NCI-H446 treated with DMSO at 0.1 percent for 48 hours (cell line): ENCODE data around the gene HSPE1.
A peak's percentile ranks its signal among the peaks of the same experiment; 100 is the strongest.
"Not testable (repeated sequence)": the region's sequence is repeated elsewhere in the genome, so short reads cannot be mapped to it uniquely, and the experiment has no call there.

Experiments used
- DNase-seq: peaks from one replicate; lab custom pipeline; 2025; lab: John Stamatoyannopoulos, UW

HSPE1 gene

GRCh38 chr2:197499594-197500502, at the start of gene HSPE1, which contains the start of gene HSPD1:
Gene HSPE1 (plus strand): TSS chr2:197500379. CDS start chr2:197500437, 58 bp downstream.
Gene HSPD1 (minus strand): TSS chr2:197499840. CDS start chr2:197498848, 992 bp downstream.
- DNase-seq = peak; percentile 98

- no peak for DNase-seq
Observed at GRCh38 chr2:197450465-197450864, 49.7 kb upstream of the HSPE1 start.

GRCh38 chr2:197450935-197451358, 49.2 kb upstream of the HSPE1 start:
- not testable (repeated sequence) for DNase-seq

- no peak for DNase-seq
Observed at GRCh38 chr2:197452754-197453122, 47.4 kb upstream of the HSPE1 start.

- peak; percentile 99 for DNase-seq
Observed at GRCh38 chr2:197453123-197453913, 46.9 kb upstream of the HSPE1 start, which contains the start of gene COQ10B. Gene COQ10B (plus strand): TSS chr2:197453552. CDS start chr2:197453561, 9 bp downstream.

GRCh38 chr2:197453914-197454398, 46.2 kb upstream of the HSPE1 start:
- peak; percentile 63 for DNase-seq

GRCh38 chr2:197454923-197455322, 45.3 kb upstream of the HSPE1 start:
- DNase-seq = no peak

GRCh38 chr2:197455428-197455827, 44.8 kb upstream of the HSPE1 start:
- no peak for DNase-seq

- no peak for DNase-seq
Observed at GRCh38 chr2:197460649-197461048, 39.5 kb upstream of the HSPE1 start.

GRCh38 chr2:197461057-197461456, 39.1 kb upstream of the HSPE1 start:
- DNase-seq = no peak

- no peak for DNase-seq
Observed at GRCh38 chr2:197464175-197464574, 36.0 kb upstream of the HSPE1 start.

- DNase-seq = no peak
Observed at GRCh38 chr2:197472166-197472565, 28.0 kb upstream of the HSPE1 start.

GRCh38 chr2:197477797-197478196, 22.4 kb upstream of the HSPE1 start:
- DNase-seq = no peak

GRCh38 chr2:197480165-197481036, 19.8 kb upstream of the HSPE1 start:
- DNase-seq = no peak

- not testable (repeated sequence) for DNase-seq
Observed at GRCh38 chr2:197484248-197484647, 15.9 kb upstream of the HSPE1 start.

- DNase-seq = no peak
Observed at GRCh38 chr2:197486175-197486574, 14.0 kb upstream of the HSPE1 start.

GRCh38 chr2:197487385-197487784, 12.8 kb upstream of the HSPE1 start:
- DNase-seq = no peak

GRCh38 chr2:197495433-197496134, 4.6 kb upstream of the HSPE1 start:
- no peak for DNase-seq

GRCh38 chr2:197496695-197497094, 3.5 kb upstream of the HSPE1 start:
- DNase-seq = no peak

GRCh38 chr2:197497326-197497725, 2.9 kb upstream of the HSPE1 start:
- no peak for DNase-seq
